Measurements from ENCODE around the gene ZBTB11.

The ZBTB11 gene

DNA sequence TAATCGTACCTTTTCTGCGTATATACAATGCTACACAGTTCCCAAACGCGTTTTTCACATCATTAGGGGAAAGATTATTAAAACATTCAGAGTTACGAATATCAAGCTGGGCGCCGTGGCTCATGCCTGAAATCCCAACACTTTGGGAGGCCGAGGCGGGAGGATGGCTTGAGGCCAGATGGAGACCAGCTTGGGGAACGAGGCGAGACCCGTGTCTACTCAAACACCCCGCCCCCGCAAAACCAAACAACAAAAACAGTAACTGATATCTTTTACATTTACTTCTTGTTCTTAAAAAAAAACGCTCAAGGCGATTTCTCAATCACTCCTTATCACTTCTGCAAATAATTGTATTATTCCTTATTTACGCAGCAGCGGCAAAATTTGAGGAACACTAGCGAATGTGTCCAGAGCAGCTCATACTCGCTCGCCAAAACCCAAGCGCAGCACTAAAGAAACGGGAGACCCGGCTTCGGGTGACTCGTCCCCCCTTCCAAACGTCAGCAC, 1.2 kb downstream of the ZBTB11 start:
- H3K4me3 ChIP-seq (ENCODE audit: control insufficient read depth, low read depth, low read length) = peak overlapping the region; percentile 79
- no peak for DNase-seq (ENCODE audit: low read depth)
- TF ChIP-seq, protein P1, sequence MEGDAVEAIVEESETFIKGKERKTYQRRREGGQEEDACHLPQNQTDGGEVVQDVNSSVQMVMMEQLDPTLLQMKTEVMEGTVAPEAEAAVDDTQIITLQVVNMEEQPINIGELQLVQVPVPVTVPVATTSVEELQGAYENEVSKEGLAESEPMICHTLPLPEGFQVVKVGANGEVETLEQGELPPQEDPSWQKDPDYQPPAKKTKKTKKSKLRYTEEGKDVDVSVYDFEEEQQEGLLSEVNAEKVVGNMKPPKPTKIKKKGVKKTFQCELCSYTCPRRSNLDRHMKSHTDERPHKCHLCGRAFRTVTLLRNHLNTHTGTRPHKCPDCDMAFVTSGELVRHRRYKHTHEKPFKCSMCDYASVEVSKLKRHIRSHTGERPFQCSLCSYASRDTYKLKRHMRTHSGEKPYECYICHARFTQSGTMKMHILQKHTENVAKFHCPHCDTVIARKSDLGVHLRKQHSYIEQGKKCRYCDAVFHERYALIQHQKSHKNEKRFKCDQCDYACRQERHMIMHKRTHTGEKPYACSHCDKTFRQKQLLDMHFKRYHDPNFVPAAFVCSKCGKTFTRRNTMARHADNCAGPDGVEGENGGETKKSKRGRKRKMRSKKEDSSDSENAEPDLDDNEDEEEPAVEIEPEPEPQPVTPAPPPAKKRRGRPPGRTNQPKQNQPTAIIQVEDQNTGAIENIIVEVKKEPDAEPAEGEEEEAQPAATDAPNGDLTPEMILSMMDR (conservative IDR thresholded peaks at IDR 0.05; ENCODE audit: control insufficient read depth, insufficient read depth, low read depth, low read length) = no peak

DNA sequence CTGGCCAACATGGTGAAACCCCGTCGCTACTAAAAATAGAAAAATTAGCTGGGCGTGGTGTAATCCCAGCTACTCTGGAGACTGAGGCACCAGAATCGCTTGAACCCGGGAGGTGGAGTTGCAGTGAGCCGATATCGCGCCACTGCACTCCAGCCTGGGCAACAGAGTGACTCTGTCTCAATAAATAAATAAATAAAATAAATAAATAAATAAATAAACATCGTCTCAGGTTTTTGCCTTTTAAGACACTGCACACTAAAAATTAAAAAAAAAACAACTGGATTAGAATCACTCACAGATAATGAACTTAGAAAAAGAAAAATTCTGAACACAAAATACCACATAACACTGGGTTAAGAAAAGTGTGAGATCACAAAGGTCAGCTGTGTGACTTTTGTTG, 2.4 kb downstream of the ZBTB11 start:
- H3K4me3 ChIP-seq (ENCODE audit: control insufficient read depth, low read depth, low read length) = no peak overlapping the region
- no peak for DNase-seq (ENCODE audit: low read depth)
- TF ChIP-seq, protein P1 (conservative IDR thresholded peaks at IDR 0.05; ENCODE audit: control insufficient read depth, insufficient read depth, low read depth, low read length) = no peak

DNA sequence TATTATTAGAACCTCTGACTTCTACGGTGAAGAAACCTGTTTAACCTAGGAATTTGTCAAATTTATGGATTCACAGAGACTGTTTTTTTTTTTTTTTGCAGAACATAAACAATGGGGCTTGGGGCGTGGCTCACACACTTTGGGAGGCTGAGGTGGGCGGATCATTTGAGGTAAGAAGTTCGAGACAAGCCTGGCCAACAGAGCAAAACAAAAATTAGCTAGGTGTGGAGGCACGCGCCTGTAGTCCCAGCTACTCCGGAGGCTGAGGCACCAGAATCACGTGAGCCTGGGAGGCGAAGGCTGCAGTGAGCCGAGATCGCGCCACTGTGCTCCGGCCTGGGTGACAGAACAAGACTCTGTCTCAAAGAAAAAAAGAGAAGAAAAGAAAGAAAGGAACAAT, 3.0 kb downstream of the ZBTB11 start:
- H3K4me3 ChIP-seq (ENCODE audit: control insufficient read depth, low read depth, low read length) = no peak overlapping the region
- TF ChIP-seq, protein P1 (conservative IDR thresholded peaks at IDR 0.05; ENCODE audit: control insufficient read depth, insufficient read depth, low read depth, low read length) = no peak
- no peak for DNase-seq (ENCODE audit: low read depth)

DNA sequence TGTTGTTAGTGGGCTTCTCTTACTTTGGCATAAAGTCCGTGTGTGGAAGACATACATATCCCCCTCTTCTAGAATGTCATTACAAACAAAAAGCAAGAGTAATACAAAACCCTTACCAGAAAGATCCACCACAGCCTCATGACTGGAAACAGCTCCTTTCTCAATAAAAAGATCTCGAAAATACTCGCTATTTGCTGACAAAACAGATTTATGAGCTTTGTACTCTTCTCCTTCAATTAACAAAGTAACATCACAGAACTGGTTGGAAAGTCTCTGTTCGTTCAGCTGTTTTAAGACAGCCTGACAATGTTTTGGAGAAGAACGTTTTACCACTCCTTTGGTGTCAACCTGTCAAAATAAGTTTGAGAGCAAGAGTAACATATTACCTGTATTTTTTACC, 5.9 kb downstream of the ZBTB11 start:
- H3K4me3 ChIP-seq (ENCODE audit: control insufficient read depth, low read depth, low read length) = no peak overlapping the region
- TF ChIP-seq, protein P1 (conservative IDR thresholded peaks at IDR 0.05; ENCODE audit: control insufficient read depth, insufficient read depth, low read depth, low read length) = no peak
- DNase-seq (ENCODE audit: low read depth) = no peak

DNA sequence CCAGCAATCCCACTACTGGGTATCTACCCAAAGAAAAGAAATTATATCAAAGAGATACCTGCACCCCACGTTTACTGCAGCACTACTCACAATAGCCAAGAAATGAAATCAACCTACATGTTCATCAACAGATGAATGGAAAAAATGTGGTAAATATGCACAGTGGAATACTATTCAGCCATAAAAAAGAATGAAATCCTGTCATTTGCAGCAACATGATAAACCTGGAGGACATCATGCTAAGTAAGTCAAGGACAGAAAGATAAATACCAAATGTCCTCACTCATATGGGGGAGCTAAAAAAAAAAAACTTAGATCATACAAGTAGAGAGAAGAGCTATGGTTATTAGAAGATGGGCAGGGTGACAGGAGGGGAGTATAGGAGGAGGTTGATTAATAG, 9.1 kb downstream of the ZBTB11 start:
- H3K4me3 ChIP-seq (ENCODE audit: control insufficient read depth, low read depth, low read length) = no peak overlapping the region
- TF ChIP-seq, protein P1 (conservative IDR thresholded peaks at IDR 0.05; ENCODE audit: control insufficient read depth, insufficient read depth, low read depth, low read length) = no peak
- DNase-seq (ENCODE audit: low read depth) = no peak

DNA sequence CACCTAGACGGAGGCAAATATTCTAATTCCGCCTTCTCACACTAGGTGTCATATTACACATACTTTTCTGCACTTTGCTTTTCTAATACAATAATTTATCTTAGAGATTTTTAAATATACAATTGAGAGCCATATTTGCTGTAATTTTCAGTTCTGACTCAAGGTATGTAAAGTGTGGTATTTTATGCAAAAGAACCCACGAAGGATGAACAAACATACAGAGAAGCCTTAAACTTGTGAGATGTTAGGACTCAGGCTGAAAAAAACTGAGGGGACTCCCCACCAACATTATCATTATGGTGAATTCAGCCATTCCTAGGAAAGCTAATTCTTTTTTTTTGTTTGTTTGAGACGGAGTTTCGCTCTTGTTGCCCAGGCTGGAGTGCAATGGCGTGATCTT, 9.6 kb downstream of the ZBTB11 start:
- no peak overlapping the region for H3K4me3 ChIP-seq (ENCODE audit: control insufficient read depth, low read depth, low read length)
- TF ChIP-seq, protein P1 (conservative IDR thresholded peaks at IDR 0.05; ENCODE audit: control insufficient read depth, insufficient read depth, low read depth, low read length) = no peak
- no peak for DNase-seq (ENCODE audit: low read depth)

DNA sequence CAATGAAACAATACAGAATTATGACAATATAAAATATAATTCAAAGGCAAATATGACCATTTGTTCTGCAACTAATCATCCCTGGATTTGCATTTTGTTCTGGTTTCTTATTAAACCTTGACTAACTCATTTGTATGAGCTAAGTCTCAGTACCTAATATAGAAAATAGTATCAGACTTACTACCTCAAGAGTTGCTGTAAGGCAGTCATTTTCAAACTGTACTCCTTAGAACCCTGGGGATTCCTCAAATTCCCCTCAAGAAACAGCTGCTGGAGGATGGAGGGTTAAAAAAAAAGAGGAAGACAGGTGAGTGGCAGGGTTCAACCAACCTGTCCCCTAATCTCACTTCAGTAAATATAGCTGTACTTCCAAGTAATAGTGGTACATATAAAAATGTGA, 11.1 kb downstream of the ZBTB11 start:
- no peak overlapping the region for H3K4me3 ChIP-seq (ENCODE audit: control insufficient read depth, low read depth, low read length)
- DNase-seq (ENCODE audit: low read depth) = no peak
- TF ChIP-seq, protein P1 (conservative IDR thresholded peaks at IDR 0.05; ENCODE audit: control insufficient read depth, insufficient read depth, low read depth, low read length) = no peak
